A673 (cell line): ENCODE results near the gene AQP11. TPM values are rescaled to one million over a fixed set of nuclear protein-coding genes. Genes with fewer than 3 reads are reported as not detected.

Source experiments
- BruUV-seq: library from RNA; stranded (reverse); fragments of 400-500 nt; replicated peaks from 2 replicates; lab custom pipeline; 2021; lab: Mats Ljungman, UMichigan
- CTCF ChIA-PET: fragments of 300-600 bp; sonication (Branson Sonifier 250); formaldehyde crosslinking; loops from one replicate; lab custom pipeline; 2022; ENCODE audit warnings: antibody characterized with exemption; lab: Charles Lee
- POLR2A ChIA-PET: fragments of 300-600 bp; sonication (Branson Sonifier 250); formaldehyde crosslinking; loops from one replicate; lab custom pipeline; 2022; ENCODE audit warnings: antibody characterized with exemption; ENCODE audit not compliant: low non-redundant PET; lab: Charles Lee
- DNase-seq: peaks from one replicate; pipeline ENCODE4 v3.0.0-alpha.2; 2015; ENCODE audit warnings: low spot score
- H3K27ac ChIP-seq: fragments of 200-600 bp; sonication (generic); 2 replicates; pipeline ENCODE4 v1.5.1; 2016; ENCODE audit warnings: mixed run types, low read depth, mild to moderate bottlenecking, mixed read lengths, antibody characterized with exemption, low read length; ENCODE audit not compliant: poor library complexity, severe bottlenecking
- H3K27me3 ChIP-seq: fragments of 200-600 bp; sonication (generic); replicated peaks from 2 replicates; pipeline ENCODE4 v1.6.1; 2017; ENCODE audit warnings: mixed run types, low read depth, mild to moderate bottlenecking, mixed read lengths, antibody characterized with exemption, low read length; ENCODE audit not compliant: insufficient read depth, poor library complexity
- H3K36me3 ChIP-seq: fragments of 200-600 bp; sonication (generic); 2 replicates; pipeline ENCODE4 v1.6.1; 2016; ENCODE audit warnings: mixed run types, mild to moderate bottlenecking, mixed read lengths, antibody characterized with exemption, low read length; ENCODE audit not compliant: insufficient read depth, poor library complexity, severe bottlenecking
- H3K4me1 ChIP-seq: fragments of 200-600 bp; sonication (generic); 2 replicates; pipeline ENCODE4 v1.6.1; 2017; ENCODE audit warnings: mixed run types, mild to moderate bottlenecking, mixed read lengths, antibody characterized with exemption, low read length; ENCODE audit not compliant: insufficient read depth, poor library complexity, severe bottlenecking
- H3K4me3 ChIP-seq: fragments of 200-600 bp; sonication (generic); 2 replicates; pipeline ENCODE4 v1.5.1; 2016; ENCODE audit warnings: low read depth, mixed run types, mild to moderate bottlenecking, mixed read lengths, low read length; ENCODE audit not compliant: poor library complexity, severe bottlenecking
- H3K9me3 ChIP-seq: fragments of 200-600 bp; sonication (generic); 2 replicates; pipeline ENCODE4 v1.6.1; 2016; ENCODE audit warnings: mixed run types, low read depth, mild to moderate bottlenecking, mixed read lengths, antibody characterized with exemption, low read length; ENCODE audit not compliant: poor library complexity, severe bottlenecking
- CTCF ChIP-seq: fragments of 300-800, 200-600 bp; sonication (generic); conservative IDR thresholded peaks from 2 replicates; pipeline ENCODE4 v1.5.1; 2017; ENCODE audit warnings: low read depth, mild to moderate bottlenecking, antibody characterized with exemption, low read length, moderate library complexity, mixed read lengths
- EZH2 ChIP-seq: fragments of 200-600 bp; sonication (generic); IDR thresholded peaks from 2 replicates; pipeline ENCODE4 v1.6.1; 2017; ENCODE audit warnings: borderline replicate concordance, low read depth, mild to moderate bottlenecking, mixed read lengths, antibody characterized with exemption, low read length; ENCODE audit not compliant: poor library complexity, severe bottlenecking
- intact Hi-C: fragments of 100-400 bp; cut with micrococcal nuclease; formaldehyde crosslinking; loops from one replicate; pipeline ENCODE4 v1.10.0; 2022; ENCODE audit not compliant: unreplicated experiment
- total RNA-seq: library from RNA; stranded (reverse); gene quantifications from 2 replicates; pipeline ENCODE4 v1.2.3, GENCODE V29; 2021

The AQP11 gene
- total RNA-seq, 1 experiment from 2014 or later, result 0.39 TPM

DNA sequence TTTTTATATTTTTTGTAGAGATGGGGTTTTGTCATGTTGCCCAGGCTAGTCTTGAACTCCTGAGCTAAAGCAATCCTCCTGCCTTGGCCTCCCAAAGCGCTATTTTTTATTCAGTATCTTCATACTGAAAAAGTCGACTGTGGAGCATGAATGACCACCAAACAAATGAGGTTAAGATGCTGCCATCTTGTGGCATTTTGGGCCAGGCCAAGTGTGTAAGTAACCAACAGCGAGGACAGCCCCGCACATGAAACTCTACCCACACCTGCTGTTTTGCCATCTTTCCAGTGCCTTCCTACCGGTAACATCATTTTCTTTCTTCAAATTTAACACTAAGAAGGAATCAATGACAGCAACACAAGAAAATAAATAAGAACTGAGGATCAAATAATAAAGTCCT lies 32.2 kb upstream of the AQP11 start:
- Histone ChIP-seq H3K36me3 (no peaks in the 10 kb centered on the region), H3K4me1 (no peaks in the 10 kb centered on the region), H3K27ac (no peak overlapping the region), H3K4me3 (no peak overlapping the region), H3K9me3 (no peaks in the 10 kb centered on the region), H3K27me3 (no peaks in the 10 kb centered on the region)
- no TSS peak for BruUV-seq
- ChIA-PET POLR2A (no interaction called here), CTCF (interaction anchor here (0.6 kb wide), 1 partner anchor 54 kb away, joined by 4 read pairs; no protein-coding TSS in a partner anchor)
- DNase-seq, result peak; percentile 26
- intact Hi-C loops, result no loop called here
- TF ChIP-seq EZH2 (no peak), CTCF (peak; percentile 33; the same call in 1 of the 2 replicates)

GRCh38 chr11:77558380-77558779 lies 31.4 kb upstream of the AQP11 start:
- no peaks in the 10 kb centered on the region for H3K4me1 ChIP-seq
- POLR2A ChIA-PET, result no interaction called here
- intact Hi-C loops, result no loop called here

DNA sequence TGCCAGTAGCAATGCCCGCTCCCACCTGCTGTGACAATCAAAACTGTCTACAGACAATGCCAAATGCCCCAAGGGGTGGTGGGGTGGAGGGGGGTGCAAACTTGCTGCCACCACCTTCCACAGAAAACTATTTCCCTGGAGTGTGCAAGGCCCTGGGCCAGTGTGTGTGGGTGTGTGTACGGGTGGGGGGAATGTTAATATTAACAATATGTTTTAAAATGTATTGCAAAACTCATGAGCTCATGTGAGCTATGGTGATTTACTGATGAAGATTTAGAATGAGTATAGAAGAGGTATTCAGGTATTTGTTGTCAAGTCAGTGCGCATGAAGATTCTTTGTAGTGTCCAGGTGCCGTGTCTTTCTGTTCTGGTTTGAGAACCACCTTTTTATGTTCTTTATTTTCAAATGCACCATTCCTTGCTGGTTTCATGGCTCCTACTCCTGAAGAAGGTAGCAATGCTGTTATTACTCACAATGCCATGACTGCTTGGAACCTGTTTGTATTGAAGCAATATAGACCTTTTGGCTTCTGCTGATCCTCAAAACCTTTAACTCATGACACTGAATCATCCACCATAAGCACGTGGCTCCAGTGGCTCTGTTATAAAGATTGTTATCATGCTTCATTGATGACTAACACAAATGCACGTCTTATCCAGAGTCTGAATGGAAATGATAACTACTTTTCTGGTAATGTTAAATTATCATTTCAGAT lies 29.9 kb upstream of the AQP11 start:
- no TSS peak for BruUV-seq
- Histone ChIP-seq H3K4me1 (no peaks in the 10 kb centered on the region), H3K27ac (no peak overlapping the region), H3K4me3 (no peak overlapping the region), H3K36me3 (no peaks in the 10 kb centered on the region), H3K27me3 (no peaks in the 10 kb centered on the region), H3K9me3 (no peaks in the 10 kb centered on the region)
- TF ChIP-seq CTCF (no peak), EZH2 (no peak)
- ChIA-PET POLR2A (no interaction called here), CTCF (no interaction called here)
- DNase-seq, result no peak
- intact Hi-C loops, result no loop called here

More at GRCh38 chr11:77558380-77558779, 31.4 kb upstream of the AQP11 start:
- Histone ChIP-seq H3K9me3 (no peaks in the 10 kb centered on the region), H3K36me3 (no peaks in the 10 kb centered on the region), H3K27me3 (no peaks in the 10 kb centered on the region), H3K27ac (no peak overlapping the region), H3K4me3 (no peak overlapping the region)
- TF ChIP-seq EZH2 (no peak), CTCF (no peak)
- no TSS peak for BruUV-seq
- CTCF ChIA-PET, result no interaction called here
- DNase-seq, result no peak
